Measurements from ENCODE around the gene ZDHHC18.
"Not testable (repeated sequence)": the region's sequence is repeated elsewhere in the genome, so short reads cannot be mapped to it uniquely, and the experiment has no call there.

The ZDHHC18 gene

DNA sequence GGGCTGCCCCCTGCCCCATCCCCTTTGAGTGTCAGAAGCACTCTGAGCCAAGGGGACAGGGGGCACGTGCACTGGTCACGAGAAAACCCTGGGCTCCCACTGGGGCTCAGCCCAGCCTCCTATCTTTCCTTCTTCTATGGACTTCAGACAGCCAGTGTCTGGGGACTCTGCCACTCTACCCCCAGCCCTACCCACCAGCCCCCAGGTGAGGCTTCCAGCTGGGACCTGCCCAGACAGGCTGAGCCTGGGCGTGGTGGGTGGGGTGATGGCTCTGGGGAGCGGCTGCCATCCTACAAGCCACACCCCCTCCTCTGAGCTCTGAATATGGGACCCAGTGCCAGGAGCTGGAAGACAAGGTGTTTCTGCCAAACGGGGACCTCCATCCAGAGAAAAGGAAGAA lies 28.4 kb downstream of the ZDHHC18 start:
- H3K4me3 ChIP-seq (ENCODE audit: low read length) = no peak overlapping the region
- TF ChIP-seq ZNF274 (IDR thresholded peaks at IDR 0.05; ENCODE audit: low read depth, low read length) = no peak

DNA sequence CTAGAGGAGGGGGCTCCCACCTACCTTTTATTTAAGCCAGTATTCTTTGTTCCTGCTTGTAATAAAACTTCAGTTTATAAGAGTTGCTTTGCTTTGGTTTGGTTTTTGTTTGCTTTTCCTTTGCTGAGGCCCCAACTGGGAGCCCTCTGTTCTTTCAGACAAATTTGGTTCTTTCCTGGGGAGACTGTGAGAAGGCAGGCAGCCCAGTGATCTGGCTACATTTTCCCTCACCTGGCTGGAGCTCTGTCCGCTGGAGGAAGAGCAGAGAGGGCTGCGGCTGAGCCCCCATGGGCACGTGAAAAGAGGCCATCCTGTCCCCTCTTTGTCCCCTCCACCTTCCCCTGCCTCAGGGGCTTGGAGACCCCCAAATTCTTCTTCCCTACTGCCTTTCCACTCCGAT lies 29.1 kb downstream of the ZDHHC18 start:
- no peak overlapping the region for H3K4me3 ChIP-seq (ENCODE audit: low read length)
- no peak for TF ChIP-seq ZNF274 (IDR thresholded peaks at IDR 0.05; ENCODE audit: low read depth, low read length)

DNA sequence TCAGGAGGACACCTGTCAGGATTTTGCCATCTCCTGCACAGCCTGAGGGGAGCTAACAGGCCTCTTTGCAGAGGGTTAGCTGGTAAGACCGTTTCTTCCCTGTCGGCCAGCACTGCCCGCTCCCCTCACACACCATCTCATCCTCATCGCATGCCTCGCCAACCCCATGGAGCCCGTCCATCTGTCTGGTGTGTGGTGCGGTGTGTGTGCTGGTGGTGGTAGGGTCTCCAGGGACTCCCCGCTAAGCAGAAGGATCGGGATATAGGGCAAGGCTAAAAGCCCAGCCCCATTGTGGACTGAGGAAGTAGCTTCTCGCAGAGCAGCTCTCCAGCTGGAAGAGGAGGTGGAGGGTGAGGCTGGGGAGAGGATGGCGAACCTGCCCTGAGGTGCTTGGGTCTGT lies 29.7 kb downstream of the ZDHHC18 start:
- TF ChIP-seq ZNF274 (IDR thresholded peaks at IDR 0.05; ENCODE audit: low read depth, low read length) = no peak
- H3K4me3 ChIP-seq (ENCODE audit: low read length) = no peak overlapping the region

DNA sequence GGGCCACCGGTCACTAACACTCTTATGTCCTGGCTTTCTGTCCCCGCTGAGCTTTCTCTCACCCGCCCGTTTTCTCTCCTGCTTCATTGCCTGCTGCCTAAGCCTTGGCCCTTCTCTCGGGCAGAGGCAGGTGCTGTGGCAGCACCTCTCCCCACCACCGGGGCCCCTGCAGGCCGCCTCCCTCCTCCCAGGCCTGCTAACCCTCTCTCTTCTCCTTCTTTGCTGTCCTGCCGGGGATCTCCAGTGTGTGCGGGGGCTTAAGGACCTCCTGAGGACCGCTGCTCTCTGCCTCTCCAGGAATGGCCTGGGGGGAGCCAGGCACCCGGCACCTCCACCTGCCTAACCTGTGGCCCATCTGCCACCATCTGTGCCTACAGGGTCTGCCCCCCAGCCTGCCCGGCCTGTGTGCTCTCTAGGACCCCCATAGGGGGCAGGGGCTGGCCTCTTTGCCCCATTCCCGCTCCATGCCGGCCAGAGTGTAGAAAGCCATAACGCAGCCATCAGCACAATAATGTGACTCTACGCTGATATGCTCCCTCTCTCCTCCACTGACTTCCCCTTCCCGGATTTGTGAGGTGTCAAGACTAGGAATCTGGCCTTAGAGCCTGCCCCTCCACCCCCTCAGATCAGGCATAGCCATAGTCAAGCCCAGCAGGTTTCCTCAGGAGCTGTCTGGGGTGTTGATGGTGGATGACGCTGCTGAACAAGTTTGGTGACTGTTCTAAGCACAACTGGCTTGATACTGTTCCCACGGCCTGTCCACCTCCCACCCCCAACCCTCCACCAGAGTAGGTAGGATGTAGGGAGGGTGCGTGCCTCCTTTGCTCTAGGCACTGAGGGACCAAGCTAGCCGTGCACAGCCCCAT lies 30.3 kb downstream of the ZDHHC18 start:
- no peak overlapping the region for H3K4me3 ChIP-seq (ENCODE audit: low read length)
- no peak for TF ChIP-seq ZNF274 (IDR thresholded peaks at IDR 0.05; ENCODE audit: low read depth, low read length)

DNA sequence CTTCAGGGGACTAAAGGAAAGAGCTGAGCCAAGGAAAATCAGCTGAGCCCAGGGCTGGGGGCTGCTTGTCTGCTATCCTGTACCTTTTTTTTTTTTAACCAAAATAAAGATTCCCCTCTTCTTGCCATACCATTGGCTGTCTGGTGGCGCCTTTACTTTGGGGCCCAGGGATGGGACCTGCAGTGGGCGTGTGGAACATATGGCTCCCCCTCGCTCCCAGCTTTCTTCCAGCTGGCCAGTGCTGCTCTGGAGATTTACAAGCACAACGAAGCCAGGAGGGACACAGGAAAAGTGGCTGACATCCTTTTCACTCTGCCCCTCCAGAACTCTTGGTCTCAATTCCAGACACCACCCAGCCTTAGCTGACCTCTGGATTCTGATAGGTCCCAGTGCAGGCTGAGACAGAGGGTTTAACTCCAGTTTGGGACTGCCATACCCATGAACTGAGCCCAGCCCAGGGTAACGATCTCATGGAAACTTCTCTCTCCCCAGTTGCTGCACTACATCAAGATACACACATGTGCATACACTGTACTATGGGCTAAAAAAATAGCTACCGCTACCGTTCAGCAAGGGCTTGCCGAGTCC lies 31.1 kb downstream of the ZDHHC18 start:
- no peak for TF ChIP-seq ZNF274 (IDR thresholded peaks at IDR 0.05; ENCODE audit: low read depth, low read length)
- H3K4me3 ChIP-seq (ENCODE audit: low read length) = no peak overlapping the region

DNA sequence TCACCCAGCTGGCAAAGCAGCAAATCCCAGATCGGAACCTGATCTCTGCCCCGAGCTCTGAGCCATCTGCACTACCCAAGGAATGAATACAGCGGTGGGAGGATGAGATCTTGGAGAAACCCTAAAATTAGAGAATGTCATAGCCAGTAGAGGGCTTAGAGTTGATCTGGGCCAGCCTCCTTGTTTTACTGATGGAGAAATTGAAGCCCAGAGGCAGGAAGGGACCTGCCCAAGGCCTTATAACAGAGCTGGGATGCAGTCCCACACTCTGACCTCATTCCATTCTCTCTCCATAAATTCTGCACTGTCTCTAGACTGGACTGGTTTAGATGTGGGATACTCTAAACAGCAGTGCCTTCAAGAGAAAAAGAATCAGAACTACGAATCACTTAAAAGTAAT lies 31.7 kb downstream of the ZDHHC18 start:
- no peak for TF ChIP-seq ZNF274 (IDR thresholded peaks at IDR 0.05; ENCODE audit: low read depth, low read length)
- H3K4me3 ChIP-seq (ENCODE audit: low read length) = no peak overlapping the region

DNA sequence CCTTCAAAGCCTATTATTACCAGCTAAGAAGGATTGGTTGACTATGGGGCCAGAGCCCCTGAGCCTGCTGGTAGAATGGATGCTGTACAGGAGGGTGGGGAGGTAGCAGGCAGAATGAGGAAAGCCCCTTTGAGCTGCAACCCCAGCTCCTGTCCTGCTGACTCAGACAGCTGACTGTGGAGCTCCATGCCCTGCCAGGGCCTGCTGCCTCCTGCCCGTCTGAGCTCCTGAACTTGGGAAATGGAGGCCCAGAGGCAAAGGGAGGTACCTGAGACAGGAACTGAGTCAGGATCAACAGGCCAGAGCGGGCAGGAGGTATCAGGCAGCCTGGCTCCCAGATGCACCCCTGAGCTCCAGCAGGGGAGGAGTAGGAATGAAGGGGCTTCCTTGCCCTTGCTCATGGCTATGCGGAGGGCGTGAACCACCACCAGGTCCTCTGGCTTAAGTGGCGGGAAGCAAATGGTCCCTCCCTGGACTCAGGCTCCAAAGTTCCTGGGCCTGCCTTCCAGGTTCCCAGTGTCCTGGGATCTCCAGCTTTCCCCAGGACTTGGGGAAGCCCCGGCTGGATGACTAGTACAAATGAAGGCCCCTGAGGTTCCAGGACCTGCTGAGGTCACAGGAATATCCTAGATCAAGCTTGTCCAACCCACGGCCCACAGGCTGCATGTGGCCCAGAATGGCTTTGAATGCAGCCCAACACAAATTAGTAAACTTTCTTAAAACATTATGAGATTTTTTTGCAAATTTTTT lies 32.6 kb downstream of the ZDHHC18 start:
- H3K4me3 ChIP-seq (ENCODE audit: low read length) = no peak overlapping the region
- TF ChIP-seq ZNF274 (IDR thresholded peaks at IDR 0.05; ENCODE audit: low read depth, low read length) = no peak

DNA sequence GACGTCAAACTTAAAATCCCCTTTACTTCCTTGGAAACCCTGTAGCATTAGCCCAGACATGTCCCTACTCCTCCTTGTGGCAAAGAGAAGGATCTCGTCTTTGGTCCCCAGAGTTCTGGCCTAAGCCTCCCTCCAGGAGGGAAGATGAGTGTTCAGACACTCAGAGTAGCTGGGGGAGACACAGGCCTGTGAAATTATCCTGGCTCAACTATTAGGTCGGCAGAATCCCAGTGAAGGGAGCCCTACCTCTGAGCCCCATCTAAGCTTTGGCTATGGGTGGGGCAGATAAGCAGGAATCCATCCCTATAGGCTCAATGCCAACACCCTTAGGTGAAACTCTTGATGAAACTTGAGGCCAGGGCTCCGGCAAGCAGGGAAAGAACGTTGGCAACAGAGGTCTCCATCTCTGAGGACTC lies 34.8 kb downstream of the ZDHHC18 start:
- TF ChIP-seq ZNF274 (IDR thresholded peaks at IDR 0.05; ENCODE audit: low read depth, low read length) = no peak
- no peak overlapping the region for H3K4me3 ChIP-seq (ENCODE audit: low read length)

DNA sequence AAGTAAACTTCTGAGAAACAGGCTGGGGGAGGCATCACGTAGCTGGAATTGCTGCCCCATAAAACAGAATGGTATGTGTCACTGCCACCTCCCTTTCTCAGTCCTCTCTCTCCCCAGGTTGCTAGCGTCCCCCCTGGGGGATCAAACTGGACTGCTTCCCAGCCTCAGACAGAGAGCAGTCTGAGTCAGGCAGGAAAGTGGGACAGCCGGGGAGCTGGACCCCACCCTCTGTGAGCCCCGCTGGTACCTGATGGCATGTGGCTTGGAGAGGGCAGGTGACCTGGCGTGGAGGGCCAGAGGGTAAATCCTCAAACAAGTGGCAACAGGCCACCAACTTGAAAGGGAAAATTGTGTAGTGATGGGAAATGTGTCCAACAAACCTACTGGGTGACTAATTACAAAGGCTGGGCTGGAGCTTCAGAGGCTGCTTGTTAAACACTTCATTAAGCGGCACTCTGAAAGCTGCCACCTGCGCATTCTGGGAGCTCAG lies 35.4 kb downstream of the ZDHHC18 start:
- no peak for TF ChIP-seq ZNF274 (IDR thresholded peaks at IDR 0.05; ENCODE audit: low read depth, low read length)
- H3K4me3 ChIP-seq (ENCODE audit: low read length) = no peak overlapping the region

DNA sequence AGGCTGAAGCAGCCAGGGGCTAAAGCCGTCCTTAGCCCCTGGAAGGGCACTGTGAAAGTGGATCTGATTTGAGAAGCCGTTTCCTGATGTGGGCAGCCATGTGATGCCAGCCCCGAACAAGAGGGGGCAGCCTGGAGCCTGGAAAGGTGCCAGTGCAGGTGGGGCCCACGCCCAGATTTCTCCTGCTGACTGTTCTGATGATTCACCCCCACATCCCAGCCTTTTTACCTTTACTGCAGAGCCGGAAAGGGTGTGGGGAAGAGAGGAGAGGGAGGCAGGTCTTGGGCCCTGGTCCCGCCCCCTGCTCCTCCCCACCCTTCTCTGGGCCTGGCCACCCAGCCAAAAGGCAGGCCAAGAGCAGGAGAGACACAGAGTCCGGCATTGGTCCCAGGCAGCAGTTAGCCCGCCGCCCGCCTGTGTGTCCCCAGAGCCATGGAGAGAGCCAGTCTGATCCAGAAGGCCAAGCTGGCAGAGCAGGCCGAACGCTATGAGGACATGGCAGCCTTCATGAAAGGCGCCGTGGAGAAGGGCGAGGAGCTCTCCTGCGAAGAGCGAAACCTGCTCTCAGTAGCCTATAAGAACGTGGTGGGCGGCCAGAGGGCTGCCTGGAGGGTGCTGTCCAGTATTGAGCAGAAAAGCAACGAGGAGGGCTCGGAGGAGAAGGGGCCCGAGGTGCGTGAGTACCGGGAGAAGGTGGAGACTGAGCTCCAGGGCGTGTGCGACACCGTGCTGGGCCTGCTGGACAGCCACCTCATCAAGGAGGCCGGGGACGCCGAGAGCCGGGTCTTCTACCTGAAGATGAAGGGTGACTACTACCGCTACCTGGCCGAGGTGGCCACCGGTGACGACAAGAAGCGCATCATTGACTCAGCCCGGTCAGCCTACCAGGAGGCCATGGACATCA lies 36.5 kb downstream of the ZDHHC18 start, which contains the start of gene SFN:
Gene SFN (plus strand): TSS at position 369 of the 904 bp plus-strand sequence. CDS start 64 bp downstream, at position 433.
- no peak for TF ChIP-seq ZNF274 (IDR thresholded peaks at IDR 0.05; ENCODE audit: low read depth, low read length)
- peak within 1 kb of the TSS; percentile 75; the same call in 1 of the 2 replicates for H3K4me3 ChIP-seq (ENCODE audit: low read length)

DNA sequence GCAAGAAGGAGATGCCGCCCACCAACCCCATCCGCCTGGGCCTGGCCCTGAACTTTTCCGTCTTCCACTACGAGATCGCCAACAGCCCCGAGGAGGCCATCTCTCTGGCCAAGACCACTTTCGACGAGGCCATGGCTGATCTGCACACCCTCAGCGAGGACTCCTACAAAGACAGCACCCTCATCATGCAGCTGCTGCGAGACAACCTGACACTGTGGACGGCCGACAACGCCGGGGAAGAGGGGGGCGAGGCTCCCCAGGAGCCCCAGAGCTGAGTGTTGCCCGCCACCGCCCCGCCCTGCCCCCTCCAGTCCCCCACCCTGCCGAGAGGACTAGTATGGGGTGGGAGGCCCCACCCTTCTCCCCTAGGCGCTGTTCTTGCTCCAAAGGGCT lies 37.2 kb downstream of the ZDHHC18 start:
- no peak overlapping the region; the same call in 1 of the 2 replicates for H3K4me3 ChIP-seq (ENCODE audit: low read length)
- no peak for TF ChIP-seq ZNF274 (IDR thresholded peaks at IDR 0.05; ENCODE audit: low read depth, low read length)

DNA sequence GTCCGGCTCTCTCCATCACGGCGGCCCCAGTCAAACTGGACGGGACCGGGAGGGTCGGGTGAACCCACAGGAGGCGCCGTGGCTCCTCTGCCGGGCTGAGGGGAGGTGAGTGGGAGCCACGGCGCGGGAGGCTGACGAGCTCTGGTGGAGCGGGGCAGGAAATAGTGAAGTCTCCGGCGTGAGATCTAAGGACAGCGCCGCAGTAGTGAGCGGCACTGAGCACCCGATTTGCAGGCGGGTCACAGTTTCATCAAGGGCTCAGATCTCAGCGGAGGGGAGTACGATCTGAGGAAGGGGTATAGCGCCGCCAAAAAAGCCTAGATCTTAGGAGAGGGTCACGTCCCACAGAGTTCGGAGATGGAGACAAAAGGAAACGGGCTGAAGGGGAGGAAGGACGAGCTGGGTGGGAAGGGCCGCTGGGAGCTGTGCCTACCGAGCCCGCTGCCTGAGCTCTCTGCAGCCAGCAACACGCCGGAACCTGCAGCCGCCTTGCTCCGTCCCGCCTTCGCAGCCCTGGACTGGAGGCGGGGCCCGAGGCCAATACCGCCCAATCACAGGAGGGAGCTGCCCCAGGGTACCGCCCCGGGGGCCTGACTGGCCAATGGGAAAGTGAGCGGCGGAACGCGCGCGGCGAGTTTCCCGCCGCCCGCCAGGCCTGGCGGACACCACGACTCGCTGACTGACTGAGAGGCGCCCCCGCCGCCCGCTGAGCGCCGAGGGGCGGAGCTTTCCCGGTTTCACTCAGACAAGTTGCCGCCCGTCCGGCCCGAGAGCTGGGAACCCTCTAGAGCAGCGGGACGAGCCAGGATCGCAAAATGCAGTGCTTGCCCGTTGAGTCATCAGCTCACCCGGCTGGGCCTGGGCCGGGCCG lies 38.4 kb downstream of the ZDHHC18 start:
- peak overlapping the region; percentile 75; the same call in 1 of the 2 replicates for H3K4me3 ChIP-seq (ENCODE audit: low read length)
- no peak for TF ChIP-seq ZNF274 (IDR thresholded peaks at IDR 0.05; ENCODE audit: low read depth, low read length)

DNA sequence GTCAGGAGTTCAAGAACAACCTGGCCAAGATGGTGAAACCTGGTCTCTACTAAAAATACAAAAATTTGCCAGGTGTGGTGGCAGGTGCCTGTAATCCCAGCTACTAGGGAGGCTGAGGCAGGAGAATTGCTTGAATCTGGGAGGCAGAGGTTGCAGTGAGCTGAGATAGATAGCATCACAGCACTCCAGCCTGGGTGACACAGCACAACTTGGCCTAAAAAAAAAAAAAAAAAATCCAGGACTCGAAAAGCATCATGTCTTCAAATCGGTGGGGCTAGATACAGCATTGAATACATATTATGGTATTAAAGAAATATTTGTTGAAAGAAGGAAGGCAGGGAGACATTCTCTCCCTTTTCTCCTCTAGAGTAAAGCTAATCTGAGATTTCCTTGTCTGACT lies 46.6 kb downstream of the ZDHHC18 start:
- H3K4me3 ChIP-seq (ENCODE audit: low read length) = not testable (repeated sequence)
